Kidney epithelial cell (primary cell): ENCODE results near the gene CEP128. TPM values are rescaled to one million over a fixed set of nuclear protein-coding genes. Genes with fewer than 3 reads are reported as not detected.

ENCODE experiments used
- DNase-seq: peaks from one replicate; pipeline ENCODE4 v3.0.0-alpha.2; 2010; ENCODE audit warnings: low read depth
- H3K27me3 ChIP-seq: 2 replicates; pipeline ENCODE4 v1.6.0; 2011; ENCODE audit warnings: low read length; ENCODE audit not compliant: control insufficient read depth, insufficient read depth
- H3K36me3 ChIP-seq: 2 replicates; pipeline ENCODE4 v1.5.1; 2011; ENCODE audit warnings: low read length; ENCODE audit not compliant: control insufficient read depth, insufficient read depth
- H3K4me3 ChIP-seq: 2 replicates; pipeline ENCODE4 v1.5.1; 2011; ENCODE audit warnings: low read depth, mild to moderate bottlenecking, control low read depth, low read length
- total RNA-seq: library from RNA; depleted of rRNA; stranded (reverse); fragments of >200 nt; gene quantifications from 2 replicates; pipeline ENCODE4 v1.2.3, GENCODE V29; 2015
- TF ChIP-seq, protein P1 (sequence below): IDR thresholded peaks from 2 replicates; pipeline ENCODE4 v1.5.1; 2011; ENCODE audit warnings: mild to moderate bottlenecking, moderate library complexity, low read length, control low read depth, inconsistent platforms; ENCODE audit not compliant: insufficient read depth, poor library complexity, severe bottlenecking

Gene CEP128
- total RNA-seq, 1 donor from 2014 or later, result 1.7 TPM

- no peak for DNase-seq
- Histone ChIP-seq H3K36me3 (no peaks in the 10 kb centered on the region), H3K27me3 (no peaks in the 10 kb centered on the region), H3K4me3 (no peak overlapping the region)
- TF ChIP-seq, protein P1, sequence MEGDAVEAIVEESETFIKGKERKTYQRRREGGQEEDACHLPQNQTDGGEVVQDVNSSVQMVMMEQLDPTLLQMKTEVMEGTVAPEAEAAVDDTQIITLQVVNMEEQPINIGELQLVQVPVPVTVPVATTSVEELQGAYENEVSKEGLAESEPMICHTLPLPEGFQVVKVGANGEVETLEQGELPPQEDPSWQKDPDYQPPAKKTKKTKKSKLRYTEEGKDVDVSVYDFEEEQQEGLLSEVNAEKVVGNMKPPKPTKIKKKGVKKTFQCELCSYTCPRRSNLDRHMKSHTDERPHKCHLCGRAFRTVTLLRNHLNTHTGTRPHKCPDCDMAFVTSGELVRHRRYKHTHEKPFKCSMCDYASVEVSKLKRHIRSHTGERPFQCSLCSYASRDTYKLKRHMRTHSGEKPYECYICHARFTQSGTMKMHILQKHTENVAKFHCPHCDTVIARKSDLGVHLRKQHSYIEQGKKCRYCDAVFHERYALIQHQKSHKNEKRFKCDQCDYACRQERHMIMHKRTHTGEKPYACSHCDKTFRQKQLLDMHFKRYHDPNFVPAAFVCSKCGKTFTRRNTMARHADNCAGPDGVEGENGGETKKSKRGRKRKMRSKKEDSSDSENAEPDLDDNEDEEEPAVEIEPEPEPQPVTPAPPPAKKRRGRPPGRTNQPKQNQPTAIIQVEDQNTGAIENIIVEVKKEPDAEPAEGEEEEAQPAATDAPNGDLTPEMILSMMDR, result no peak
Measured at GRCh38 chr14:80545935-80546854, 395.3 kb downstream of the CEP128 start.

DNA sequence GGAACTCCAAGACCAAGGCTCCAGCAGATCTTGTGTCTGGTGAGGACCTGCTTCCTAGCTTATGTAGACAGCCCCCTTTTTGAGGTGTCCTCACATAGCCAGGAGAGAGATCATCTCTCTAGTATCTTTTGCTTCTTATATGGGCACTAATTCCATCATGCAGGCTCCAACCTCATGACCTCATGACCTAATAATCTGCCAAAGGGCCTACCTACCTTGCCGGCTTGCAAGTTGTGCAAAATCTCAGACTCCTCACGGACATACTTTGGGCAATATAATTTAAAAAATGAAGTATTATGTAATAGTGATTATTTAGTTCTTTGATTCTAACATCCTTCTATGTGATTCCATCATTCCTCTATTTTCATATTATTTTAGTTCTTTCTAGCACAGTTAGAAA, 397.2 kb downstream of the CEP128 start:
- Histone ChIP-seq H3K36me3 (no peaks in the 10 kb centered on the region), H3K27me3 (no peaks in the 10 kb centered on the region), H3K4me3 (no peak overlapping the region)
- TF ChIP-seq, protein P1, result no peak
- DNase-seq, result no peak

- Histone ChIP-seq H3K36me3 (no peaks in the 10 kb centered on the region), H3K27me3 (no peaks in the 10 kb centered on the region), H3K4me3 (no peak overlapping the region)
- TF ChIP-seq, protein P1, result no peak
- no peak for DNase-seq
Measured at GRCh38 chr14:80543211-80543610, 398.3 kb downstream of the CEP128 start.

DNA sequence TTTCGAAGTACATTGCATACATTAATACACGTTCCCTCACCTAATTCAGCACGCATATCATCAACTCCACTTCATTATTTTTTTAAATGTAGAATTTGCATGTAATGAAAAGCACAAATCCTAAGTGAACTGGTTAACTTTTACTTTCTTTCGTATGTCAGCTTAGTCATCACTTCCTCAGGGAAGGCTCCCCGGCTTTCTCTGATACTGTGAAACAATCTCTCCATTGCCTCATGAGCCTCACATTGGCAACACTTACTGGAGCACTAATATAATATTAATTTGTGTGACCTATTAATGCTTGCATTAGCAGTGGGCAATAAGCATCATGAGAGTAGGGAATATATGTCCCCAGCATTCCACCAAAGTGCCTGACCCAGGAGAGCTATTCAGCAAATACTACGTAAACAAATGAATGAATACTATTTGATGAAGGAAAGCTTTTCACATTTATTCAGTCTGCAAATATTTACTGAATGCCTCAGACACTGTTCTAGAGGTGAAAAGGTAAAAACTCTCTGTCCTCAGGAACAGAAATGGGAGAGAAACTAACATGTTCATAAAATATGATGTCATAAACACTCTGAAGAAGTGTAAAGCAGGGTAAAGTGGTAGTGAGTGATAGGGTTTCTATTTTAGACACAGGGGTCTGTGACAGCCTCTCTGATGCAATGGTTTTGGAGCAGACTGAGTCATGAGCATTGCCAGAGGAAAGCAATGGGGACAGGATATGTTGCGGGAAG, 402.7 kb downstream of the CEP128 start:
- Histone ChIP-seq H3K36me3 (no peaks in the 10 kb centered on the region), H3K4me3 (no peak overlapping the region), H3K27me3 (no peaks in the 10 kb centered on the region)
- DNase-seq, result no peak
- TF ChIP-seq, protein P1, result no peak

DNA sequence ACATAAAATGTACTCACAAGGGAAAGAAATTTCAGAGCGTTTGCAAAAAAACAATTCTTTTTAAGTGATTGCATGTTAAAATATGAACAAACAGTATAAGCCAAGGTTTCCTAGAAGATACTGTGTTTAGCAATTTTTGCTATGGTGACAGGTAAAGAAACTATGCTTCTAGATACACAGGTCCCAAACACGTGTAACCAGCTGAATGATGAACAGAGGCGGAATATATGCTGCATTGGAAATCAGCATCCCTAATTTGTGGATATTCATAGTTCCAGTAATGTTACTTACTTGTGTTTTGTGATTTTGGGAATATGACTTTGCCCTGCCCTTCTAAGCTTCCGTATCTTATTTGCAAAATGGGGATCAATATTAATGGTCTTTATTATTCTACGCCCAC, 403.9 kb downstream of the CEP128 start:
- no peaks in the 10 kb centered on the region for H3K27me3 ChIP-seq
- no peak for DNase-seq
- TF ChIP-seq, protein P1, result no peak
- H3K36me3 ChIP-seq, result no peaks in the 10 kb centered on the region
- H3K4me3 ChIP-seq, result no peak overlapping the region
